Measurements from ENCODE around the gene RGS12. TPM values are rescaled to one million over a fixed set of nuclear protein-coding genes. Genes with fewer than 3 reads are reported as not detected.

The RGS12 gene
- total RNA-seq, 1 experiment from 2014 or later = 16.9 TPM

GRCh38 chr4:3246458-3247398 is 46.1 kb upstream of the RGS12 start:
- Histone ChIP-seq H2AFZ (ENCODE audit: low read length) (no peak overlapping the region), H3K23me2 (ENCODE audit: insufficient read length, low read depth, low read length, poor library complexity, severe bottlenecking) (no peaks in the 10 kb centered on the region), H3K79me2 (ENCODE audit: insufficient read depth, low read length) (no peaks in the 10 kb centered on the region), H3K27me3 (ENCODE audit: insufficient read depth, low read length) (no peaks in the 10 kb centered on the region), H3K27ac (ENCODE audit: insufficient read length, low read depth, low read length) (no peak overlapping the region), H4K8ac (replicated peaks; ENCODE audit: insufficient read length, low read depth, low read length) (no peak overlapping the region), H2BK20ac (ENCODE audit: low read depth, low read length, poor library complexity, severe bottlenecking) (no peak overlapping the region), H3K56ac (ENCODE audit: insufficient read length, low read depth, low read length) (no peak overlapping the region), H2BK15ac (ENCODE audit: low read depth, low read length) (no peak overlapping the region), H4K20me1 (ENCODE audit: control insufficient read depth, insufficient read depth, insufficient read length) (peaks cover 4% of the 10 kb centered on the region), H4K5ac (ENCODE audit: insufficient read length, low read depth, low read length) (no peak overlapping the region), H3K23ac (ENCODE audit: insufficient read length, low read depth, low read length) (no peak overlapping the region), H2BK5ac (ENCODE audit: insufficient read length, low read length) (no peak overlapping the region), H3K79me1 (ENCODE audit: insufficient read depth, low read depth, low read length, poor library complexity, severe bottlenecking) (no peaks in the 10 kb centered on the region), H3K14ac (ENCODE audit: insufficient read depth, low read length) (no peak overlapping the region; the same call in 1 of the 2 replicates), H4K91ac (ENCODE audit: insufficient read length, low read depth, low read length) (no peak overlapping the region), H2BK120ac (ENCODE audit: low read depth, low read length, poor library complexity, severe bottlenecking) (no peak overlapping the region), H3K9ac (ENCODE audit: extremely low read depth, insufficient read length, low read length) (no peak overlapping the region), H3T11ph (ENCODE audit: low read length) (no peak overlapping the region), H2AK5ac (ENCODE audit: insufficient read length, low read length) (no peak overlapping the region), H3K18ac (ENCODE audit: insufficient read length, low read depth, low read length) (no peak overlapping the region), H3K4me1 (ENCODE audit: insufficient read depth, low read length) (no peaks in the 10 kb centered on the region; the same call in 1 of the 2 replicates), H3K4ac (ENCODE audit: low read depth, low read length) (no peak overlapping the region), H3K4me2 (ENCODE audit: insufficient read depth, insufficient read length, low read length) (no peak overlapping the region), H3K9me3 (ENCODE audit: control insufficient read depth, low read depth, low read length) (no peaks in the 10 kb centered on the region), H2BK12ac (ENCODE audit: insufficient read length, low read depth, low read length) (no peak overlapping the region)
- no CpG with 5 or more reads among the region's 16 CpGs for WGBS (ENCODE audit: extremely low coverage, insufficient read length, low lambda C conversion rate)
- Mint-ChIP-seq H3K4me1 (peaks cover 11 to 33% of the 10 kb centered on the region in 2 experiments), H3K4me3 (0 out of 5 replicates have a peak overlapping the region, but pooled peaks of 1 of the 2 experiments have one; percentile 20), H3K27ac (no peak overlapping the region; a peak in 1 of 7 replicates), H3K36me3 (ENCODE audit: insufficient read depth in 1 of 3, low read depth in 3 of 3) (peaks cover 0 to 10% (median 8%) of the 10 kb centered on the region in 3 experiments; a peak in 5 of 7 replicates), H3K9me3 (no peaks in the 10 kb centered on the region), H3K27me3 (ENCODE audit: low read depth) (peaks cover 3% of the 10 kb centered on the region)
- DNase-seq = no peak
- 0 out of 3 replicates have a peak, but pooled peaks have one; percentile 23 for TF ChIP-seq CTCF (conservative IDR thresholded peaks at IDR 0.05)

All from H9 (cell line).